ENCODE data around the gene CYP19A1.

The CYP19A1 gene

GRCh38 chr15:51375966-51376640, 37.7 kb upstream of the CYP19A1 start:
- TF ChIP-seq TAF1 (IDR thresholded peaks at IDR 0.05; ENCODE audit: borderline replicate concordance, insufficient read depth, low read length): no peak
- no peak for TF ChIP-seq POLR2AphosphoS5 (IDR thresholded peaks at IDR 0.05; ENCODE audit: low read depth, low read length)
- TF ChIP-seq FOXP2 (optimal IDR thresholded peaks at IDR 0.05; ENCODE audit: borderline replicate concordance, extremely low read depth, extremely low read length, insufficient read depth): no peak
- TF ChIP-seq, protein P1, sequence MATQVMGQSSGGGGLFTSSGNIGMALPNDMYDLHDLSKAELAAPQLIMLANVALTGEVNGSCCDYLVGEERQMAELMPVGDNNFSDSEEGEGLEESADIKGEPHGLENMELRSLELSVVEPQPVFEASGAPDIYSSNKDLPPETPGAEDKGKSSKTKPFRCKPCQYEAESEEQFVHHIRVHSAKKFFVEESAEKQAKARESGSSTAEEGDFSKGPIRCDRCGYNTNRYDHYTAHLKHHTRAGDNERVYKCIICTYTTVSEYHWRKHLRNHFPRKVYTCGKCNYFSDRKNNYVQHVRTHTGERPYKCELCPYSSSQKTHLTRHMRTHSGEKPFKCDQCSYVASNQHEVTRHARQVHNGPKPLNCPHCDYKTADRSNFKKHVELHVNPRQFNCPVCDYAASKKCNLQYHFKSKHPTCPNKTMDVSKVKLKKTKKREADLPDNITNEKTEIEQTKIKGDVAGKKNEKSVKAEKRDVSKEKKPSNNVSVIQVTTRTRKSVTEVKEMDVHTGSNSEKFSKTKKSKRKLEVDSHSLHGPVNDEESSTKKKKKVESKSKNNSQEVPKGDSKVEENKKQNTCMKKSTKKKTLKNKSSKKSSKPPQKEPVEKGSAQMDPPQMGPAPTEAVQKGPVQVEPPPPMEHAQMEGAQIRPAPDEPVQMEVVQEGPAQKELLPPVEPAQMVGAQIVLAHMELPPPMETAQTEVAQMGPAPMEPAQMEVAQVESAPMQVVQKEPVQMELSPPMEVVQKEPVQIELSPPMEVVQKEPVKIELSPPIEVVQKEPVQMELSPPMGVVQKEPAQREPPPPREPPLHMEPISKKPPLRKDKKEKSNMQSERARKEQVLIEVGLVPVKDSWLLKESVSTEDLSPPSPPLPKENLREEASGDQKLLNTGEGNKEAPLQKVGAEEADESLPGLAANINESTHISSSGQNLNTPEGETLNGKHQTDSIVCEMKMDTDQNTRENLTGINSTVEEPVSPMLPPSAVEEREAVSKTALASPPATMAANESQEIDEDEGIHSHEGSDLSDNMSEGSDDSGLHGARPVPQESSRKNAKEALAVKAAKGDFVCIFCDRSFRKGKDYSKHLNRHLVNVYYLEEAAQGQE (IDR thresholded peaks at IDR 0.05; ENCODE audit: insufficient read depth in 1 of 2, low read depth in 2 of 2, low read length in 2 of 2): no peak
- TF ChIP-seq SIN3A (IDR thresholded peaks at IDR 0.05; ENCODE audit: borderline replicate concordance, insufficient read depth, low read length): no peak

GRCh38 chr15:51374131-51374530, 35.7 kb upstream of the CYP19A1 start:
- no peak for TF ChIP-seq POLR2AphosphoS5 (IDR thresholded peaks at IDR 0.05; ENCODE audit: low read depth, low read length)
- TF ChIP-seq, protein P1 (IDR thresholded peaks at IDR 0.05; ENCODE audit: insufficient read depth in 1 of 2, low read depth in 2 of 2, low read length in 2 of 2): no peak
- TF ChIP-seq TAF1 (IDR thresholded peaks at IDR 0.05; ENCODE audit: borderline replicate concordance, insufficient read depth, low read length): no peak
- TF ChIP-seq FOXP2 (optimal IDR thresholded peaks at IDR 0.05; ENCODE audit: borderline replicate concordance, extremely low read depth, extremely low read length, insufficient read depth): no peak
- no peak for TF ChIP-seq SIN3A (IDR thresholded peaks at IDR 0.05; ENCODE audit: borderline replicate concordance, insufficient read depth, low read length)

DNA sequence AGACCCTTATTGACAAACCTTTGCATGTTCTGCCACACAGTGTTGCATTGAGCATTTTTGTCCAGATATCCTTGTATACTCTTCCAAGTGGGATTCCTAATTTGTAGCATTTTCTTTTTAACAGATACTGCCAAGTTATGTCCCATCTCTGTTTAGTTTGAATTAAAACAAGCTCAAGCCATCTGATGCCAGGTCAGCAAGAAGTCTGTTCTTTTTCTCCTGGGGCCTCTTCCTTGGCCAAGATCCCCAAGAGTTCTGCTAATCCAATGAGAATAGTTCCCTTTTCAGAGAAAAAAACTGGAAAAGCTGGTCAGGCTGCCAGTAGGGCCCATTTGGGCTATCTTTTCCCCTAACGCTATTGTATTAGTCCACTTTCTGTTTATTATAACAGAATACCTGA, 32.9 kb upstream of the CYP19A1 start:
- TF ChIP-seq, protein P1 (IDR thresholded peaks at IDR 0.05; ENCODE audit: insufficient read depth in 1 of 2, low read depth in 2 of 2, low read length in 2 of 2): no peak
- no peak for TF ChIP-seq POLR2AphosphoS5 (IDR thresholded peaks at IDR 0.05; ENCODE audit: low read depth, low read length)
- no peak for TF ChIP-seq FOXP2 (optimal IDR thresholded peaks at IDR 0.05; ENCODE audit: borderline replicate concordance, extremely low read depth, extremely low read length, insufficient read depth)
- TF ChIP-seq SIN3A (IDR thresholded peaks at IDR 0.05; ENCODE audit: borderline replicate concordance, insufficient read depth, low read length): no peak
- no peak for TF ChIP-seq TAF1 (IDR thresholded peaks at IDR 0.05; ENCODE audit: borderline replicate concordance, insufficient read depth, low read length)

GRCh38 chr15:51369451-51369761, 31.0 kb upstream of the CYP19A1 start:
- TF ChIP-seq, protein P1 (IDR thresholded peaks at IDR 0.05; ENCODE audit: insufficient read depth in 1 of 2, low read depth in 2 of 2, low read length in 2 of 2): no peak
- no peak for TF ChIP-seq POLR2AphosphoS5 (IDR thresholded peaks at IDR 0.05; ENCODE audit: low read depth, low read length)
- TF ChIP-seq FOXP2 (optimal IDR thresholded peaks at IDR 0.05; ENCODE audit: borderline replicate concordance, extremely low read depth, extremely low read length, insufficient read depth): no peak
- TF ChIP-seq TAF1 (IDR thresholded peaks at IDR 0.05; ENCODE audit: borderline replicate concordance, insufficient read depth, low read length): no peak
- no peak for TF ChIP-seq SIN3A (IDR thresholded peaks at IDR 0.05; ENCODE audit: borderline replicate concordance, insufficient read depth, low read length)

Measured in PFSK-1 (cell line).